HG03565 (cell line): ENCODE measurements around the gene FAM229A.
"Not testable (repeated sequence)": the region's sequence is repeated elsewhere in the genome, so short reads cannot be mapped to it uniquely, and the experiment has no call there.

Experiments
- ATAC-seq: cut with Tn5 transposase; IDR thresholded peaks from one replicate; pipeline ENCODE4 v1.9.1; 2021; ENCODE audit warnings: mild to moderate bottlenecking, moderate library complexity; ENCODE audit not compliant: unreplicated experiment

Gene FAM229A

GRCh38 chr1:32362474-32363313, at the start of gene FAM229A, which contains the start of gene TSSK3:
Gene FAM229A (minus strand): TSS chr1:32362485. CDS start chr1:32362091, 394 bp downstream.
Gene TSSK3 (plus strand): TSS chr1:32362539. CDS start chr1:32362702, 163 bp downstream.
- no peak for ATAC-seq

- no peak for ATAC-seq
These were observed 49.0 kb upstream of the FAM229A start for GRCh38 chr1:32411261-32411660.

GRCh38 chr1:32406629-32407111, 44.4 kb upstream of the FAM229A start:
- ATAC-seq, result no peak

- no peak for ATAC-seq
These were observed 43.6 kb upstream of the FAM229A start for GRCh38 chr1:32405672-32406467.

GRCh38 chr1:32404946-32405345, 42.7 kb upstream of the FAM229A start:
- no peak for ATAC-seq

- no peak for ATAC-seq
These were observed 38.8 kb upstream of the FAM229A start for GRCh38 chr1:32400876-32401631.

GRCh38 chr1:32399843-32400242, 37.6 kb upstream of the FAM229A start:
- no peak for ATAC-seq

GRCh38 chr1:32398401-32398800, 36.1 kb upstream of the FAM229A start:
- ATAC-seq, result no peak

GRCh38 chr1:32396524-32396923, 34.2 kb upstream of the FAM229A start:
- ATAC-seq, result not testable (repeated sequence)

GRCh38 chr1:32394890-32395432, 32.7 kb upstream of the FAM229A start:
- no peak for ATAC-seq

GRCh38 chr1:32394141-32394889, 32.0 kb upstream of the FAM229A start, which contains the start of gene BSDC1:
Gene BSDC1 (minus strand): TSS chr1:32394441. CDS start chr1:32394414, 27 bp downstream.
- peak; percentile 92 for ATAC-seq

GRCh38 chr1:32393832-32394140, 31.5 kb upstream of the FAM229A start:
- no peak for ATAC-seq

- ATAC-seq, result no peak
These were observed 30.9 kb upstream of the FAM229A start for GRCh38 chr1:32393136-32393535.

GRCh38 chr1:32392325-32392724, 30.0 kb upstream of the FAM229A start:
- no peak for ATAC-seq

- no peak for ATAC-seq
These were observed 28.9 kb upstream of the FAM229A start for GRCh38 chr1:32390904-32391870.

- no peak for ATAC-seq
These were observed 26.4 kb upstream of the FAM229A start for GRCh38 chr1:32388641-32389040.

- ATAC-seq, result no peak
These were observed 24.5 kb upstream of the FAM229A start for GRCh38 chr1:32386676-32387392.

- no peak for ATAC-seq
These were observed 17.8 kb upstream of the FAM229A start for GRCh38 chr1:32380057-32380456.
